ENCODE measurements around the gene WFDC2.

Gene WFDC2

GRCh38 chr20:45489083-45489531 is 19.6 kb downstream of the WFDC2 start:
- H3K27ac ChIP-seq: no peak overlapping the region
- no peak for TF ChIP-seq CTCF (IDR thresholded peaks at IDR 0.05)
- no peaks in the 10 kb centered on the region for H3K4me1 ChIP-seq
- no peaks in the 10 kb centered on the region for H3K9me3 ChIP-seq
- peaks cover 0 to 28% of the 10 kb centered on the region in 2 donors for H3K27me3 ChIP-seq
- H3K4me3 ChIP-seq: no peak overlapping the region
- H3K36me3 ChIP-seq: no peaks in the 10 kb centered on the region
- intact Hi-C loops (cut with DNase I; ENCODE audit: low total_unique reads): no loop called here
- DNase-seq: no peak

- no peak overlapping the region for H3K27ac ChIP-seq
- no peak for TF ChIP-seq CTCF (IDR thresholded peaks at IDR 0.05)
- no peaks in the 10 kb centered on the region for H3K9me3 ChIP-seq
Observed at GRCh38 chr20:45495501-45495941, 26.0 kb downstream of the WFDC2 start.

GRCh38 chr20:45496166-45496565 is 26.6 kb downstream of the WFDC2 start:
- no peak overlapping the region for H3K27ac ChIP-seq
- no peak for DNase-seq
- H3K27me3 ChIP-seq: peaks cover 0 to 31% of the 10 kb centered on the region in 2 donors
- intact Hi-C loops (cut with DNase I; ENCODE audit: low total_unique reads): no loop called here
- H3K4me3 ChIP-seq: no peak overlapping the region
- H3K36me3 ChIP-seq: no peaks in the 10 kb centered on the region
- no peaks in the 10 kb centered on the region for H3K4me1 ChIP-seq
- no peak for TF ChIP-seq CTCF (IDR thresholded peaks at IDR 0.05)
- no peaks in the 10 kb centered on the region for H3K9me3 ChIP-seq

More at GRCh38 chr20:45495501-45495941, 26.0 kb downstream of the WFDC2 start:
- Histone ChIP-seq H3K27me3 (peaks cover 0 to 27% of the 10 kb centered on the region in 2 donors), H3K36me3 (no peaks in the 10 kb centered on the region), H3K4me1 (no peaks in the 10 kb centered on the region), H3K4me3 (no peak overlapping the region)
- DNase-seq: no peak
- intact Hi-C loops (cut with DNase I; ENCODE audit: low total_unique reads): no loop called here

GRCh38 chr20:45497971-45498494 is 28.5 kb downstream of the WFDC2 start:
- Histone ChIP-seq H3K27me3 (peaks cover 0 to 30% of the 10 kb centered on the region in 2 donors), H3K4me1 (no peaks in the 10 kb centered on the region), H3K27ac (no peak overlapping the region), H3K36me3 (no peaks in the 10 kb centered on the region), H3K9me3 (no peaks in the 10 kb centered on the region), H3K4me3 (no peak overlapping the region)
- TF ChIP-seq CTCF (IDR thresholded peaks at IDR 0.05): no peak
- no peak for DNase-seq
- intact Hi-C loops (cut with DNase I; ENCODE audit: low total_unique reads): no loop called here

- no peak for DNase-seq
- peaks cover 0 to 31% of the 10 kb centered on the region in 2 donors for H3K27me3 ChIP-seq
- H3K36me3 ChIP-seq: no peaks in the 10 kb centered on the region
- H3K9me3 ChIP-seq: no peaks in the 10 kb centered on the region
- no peaks in the 10 kb centered on the region for H3K4me1 ChIP-seq
- no peak for TF ChIP-seq CTCF (IDR thresholded peaks at IDR 0.05)
- no peak overlapping the region for H3K27ac ChIP-seq
- intact Hi-C loops (cut with DNase I; ENCODE audit: low total_unique reads): no loop called here
- no peak overlapping the region for H3K4me3 ChIP-seq
Observed at GRCh38 chr20:45500022-45500421, 30.5 kb downstream of the WFDC2 start.

- Histone ChIP-seq H3K4me3 (no peak overlapping the region), H3K9me3 (no peaks in the 10 kb centered on the region), H3K36me3 (no peaks in the 10 kb centered on the region), H3K4me1 (no peaks in the 10 kb centered on the region), H3K27ac (no peak overlapping the region), H3K27me3 (peaks cover 0 to 38% of the 10 kb centered on the region in 2 donors)
- intact Hi-C loops (cut with DNase I; ENCODE audit: low total_unique reads): no loop called here
- DNase-seq: no peak
- no peak for TF ChIP-seq CTCF (IDR thresholded peaks at IDR 0.05)
Observed at GRCh38 chr20:45501600-45501999, 32.0 kb downstream of the WFDC2 start.

All from tibial artery (tissue), 4 donors.